ENCODE measurements around the gene TBC1D8.

DNA sequence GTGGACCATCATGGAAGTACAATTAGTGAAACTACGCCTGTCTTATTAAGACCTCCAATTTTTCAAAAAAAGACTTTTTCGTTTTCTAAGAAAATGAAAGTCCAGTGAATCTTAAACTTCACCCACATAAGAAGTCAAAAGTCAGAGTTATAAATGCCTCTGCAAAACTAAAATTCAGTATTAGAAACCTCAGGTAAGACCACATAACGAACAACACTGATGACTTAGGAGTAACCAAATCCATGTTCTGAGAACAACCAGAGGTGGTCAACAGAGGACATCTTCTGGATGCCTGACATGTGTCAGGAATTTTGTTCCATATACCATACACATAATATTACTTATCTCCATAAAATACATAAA is 86.7 kb downstream of the TBC1D8 start:
- TF ChIP-seq, protein P1, sequence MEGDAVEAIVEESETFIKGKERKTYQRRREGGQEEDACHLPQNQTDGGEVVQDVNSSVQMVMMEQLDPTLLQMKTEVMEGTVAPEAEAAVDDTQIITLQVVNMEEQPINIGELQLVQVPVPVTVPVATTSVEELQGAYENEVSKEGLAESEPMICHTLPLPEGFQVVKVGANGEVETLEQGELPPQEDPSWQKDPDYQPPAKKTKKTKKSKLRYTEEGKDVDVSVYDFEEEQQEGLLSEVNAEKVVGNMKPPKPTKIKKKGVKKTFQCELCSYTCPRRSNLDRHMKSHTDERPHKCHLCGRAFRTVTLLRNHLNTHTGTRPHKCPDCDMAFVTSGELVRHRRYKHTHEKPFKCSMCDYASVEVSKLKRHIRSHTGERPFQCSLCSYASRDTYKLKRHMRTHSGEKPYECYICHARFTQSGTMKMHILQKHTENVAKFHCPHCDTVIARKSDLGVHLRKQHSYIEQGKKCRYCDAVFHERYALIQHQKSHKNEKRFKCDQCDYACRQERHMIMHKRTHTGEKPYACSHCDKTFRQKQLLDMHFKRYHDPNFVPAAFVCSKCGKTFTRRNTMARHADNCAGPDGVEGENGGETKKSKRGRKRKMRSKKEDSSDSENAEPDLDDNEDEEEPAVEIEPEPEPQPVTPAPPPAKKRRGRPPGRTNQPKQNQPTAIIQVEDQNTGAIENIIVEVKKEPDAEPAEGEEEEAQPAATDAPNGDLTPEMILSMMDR (conservative IDR thresholded peaks at IDR 0.05; ENCODE audit: low read depth in 2 of 2), result no peak
- TF ChIP-seq EZH2phosphoT487 (IDR thresholded peaks at IDR 0.05; ENCODE audit: unreplicated experiment), result no peak
- TF ChIP-seq JUNB (IDR thresholded peaks at IDR 0.05; ENCODE audit: unreplicated experiment), result no peak

Data from GM23338 (cell line).